ENCODE measurements around the gene NUAK1. TPM values are rescaled to one million over a fixed set of nuclear protein-coding genes. Genes with fewer than 3 reads are reported as not detected.

NUAK1 gene
- total RNA-seq, 1 experiment from 2014 or later: 10.1 TPM

GRCh38 chr12:106072751-106073150 lies 66.0 kb downstream of the NUAK1 start:
- H2BK15ac ChIP-seq (ENCODE audit: low read depth, low read length): no peak overlapping the region

More at GRCh38 chr12:106072751-106073150, 66.0 kb downstream of the NUAK1 start:
- Histone ChIP-seq H3K23me2 (ENCODE audit: insufficient read length, low read depth, low read length, poor library complexity, severe bottlenecking) (no peaks in the 10 kb centered on the region), H2BK12ac (ENCODE audit: insufficient read length, low read depth, low read length) (no peak overlapping the region), H3K14ac (ENCODE audit: insufficient read depth, low read length) (no peak overlapping the region), H3K9me3 (ENCODE audit: control insufficient read depth, low read depth, low read length) (no peaks in the 10 kb centered on the region), H3K18ac (ENCODE audit: insufficient read length, low read depth, low read length) (no peak overlapping the region), H4K20me1 (ENCODE audit: control insufficient read depth, insufficient read depth, insufficient read length) (no peaks in the 10 kb centered on the region), H3K27me3 (ENCODE audit: insufficient read depth, low read length) (no peaks in the 10 kb centered on the region), H3K4me1 (ENCODE audit: insufficient read depth, low read length) (peaks cover 2% of the 10 kb centered on the region; the same call in 1 of the 2 replicates), H3K4ac (ENCODE audit: low read depth, low read length) (no peak overlapping the region), H3K56ac (ENCODE audit: insufficient read length, low read depth, low read length) (no peak overlapping the region), H3K4me2 (ENCODE audit: insufficient read depth, insufficient read length, low read length) (no peak overlapping the region), H2AK5ac (ENCODE audit: insufficient read length, low read length) (no peak overlapping the region), H2AFZ (ENCODE audit: low read length) (no peak overlapping the region), H2BK5ac (ENCODE audit: insufficient read length, low read length) (no peak overlapping the region), H4K8ac (replicated peaks; ENCODE audit: insufficient read length, low read depth, low read length) (no peak overlapping the region), H4K91ac (ENCODE audit: insufficient read length, low read depth, low read length) (no peak overlapping the region), H3T11ph (ENCODE audit: low read length) (no peak overlapping the region), H3K79me2 (ENCODE audit: insufficient read depth, low read length) (no peaks in the 10 kb centered on the region), H3K79me1 (ENCODE audit: insufficient read depth, low read depth, low read length, poor library complexity, severe bottlenecking) (no peaks in the 10 kb centered on the region), H3K23ac (ENCODE audit: insufficient read length, low read depth, low read length) (no peak overlapping the region), H3K9ac (ENCODE audit: extremely low read depth, insufficient read length, low read length) (no peak overlapping the region), H2BK20ac (ENCODE audit: low read depth, low read length, poor library complexity, severe bottlenecking) (no peak overlapping the region), H2BK120ac (ENCODE audit: low read depth, low read length, poor library complexity, severe bottlenecking) (no peak overlapping the region), H4K5ac (ENCODE audit: insufficient read length, low read depth, low read length) (no peak overlapping the region), H3K27ac (ENCODE audit: insufficient read length, low read depth, low read length) (no peak overlapping the region)
- H3K36me3 Mint-ChIP-seq (ENCODE audit: insufficient read depth in 1 of 3, low read depth in 3 of 3): peaks cover 2 to 24% (median 15%) of the 10 kb centered on the region in 3 experiments; a peak in 6 of 7 replicates
- no peak for TF ChIP-seq CTCF (conservative IDR thresholded peaks at IDR 0.05)
- H3K9me3 Mint-ChIP-seq: no peaks in the 10 kb centered on the region
- H3K27me3 Mint-ChIP-seq (ENCODE audit: low read depth): no peaks in the 10 kb centered on the region
- H3K4me3 Mint-ChIP-seq: no peak overlapping the region
- WGBS (ENCODE audit: extremely low coverage, insufficient read length, low lambda C conversion rate): no CpG with 5 or more reads among the region's 2 CpGs
- H3K4me1 Mint-ChIP-seq: peaks cover 9 to 12% of the 10 kb centered on the region in 2 experiments
- no peak for DNase-seq
- no peak overlapping the region for H3K27ac Mint-ChIP-seq

All from H9 (cell line).